OCI-LY1 (cell line): ENCODE measurements around the gene OPHN1.
"Not testable (repeated sequence)": the region's sequence is repeated elsewhere in the genome, so short reads cannot be mapped to it uniquely, and the experiment has no call there.

Source experiments
- H2AFZ ChIP-seq: fragments of 200-600 bp; sonication (generic), shearing (Covaris generic); 2 replicates; pipeline ENCODE4 v1.6.0; 2014; ENCODE audit warnings: antibody characterized with exemption, mild to moderate bottlenecking, low read length
- H3F3A ChIP-seq: fragments of 200-600 bp; sonication (generic), shearing (Covaris generic); 2 replicates; pipeline ENCODE4 v1.6.0; 2014; ENCODE audit warnings: mild to moderate bottlenecking, antibody characterized with exemption, low read length, moderate library complexity; ENCODE audit not compliant: insufficient read depth
- H3K27ac ChIP-seq: fragments of 200-600 bp; sonication (generic); 2 replicates; pipeline ENCODE4 v1.5.1; 2014; ENCODE audit warnings: low read length, mixed run types, mild to moderate bottlenecking, low read depth; ENCODE audit not compliant: poor library complexity, severe bottlenecking
- H3K27me3 ChIP-seq: fragments of 200-600 bp; sonication (generic); 2 replicates; pipeline ENCODE4 v1.6.0; 2014; ENCODE audit warnings: antibody characterized with exemption, mild to moderate bottlenecking, low read length, moderate library complexity; ENCODE audit not compliant: insufficient read depth
- H3K36me3 ChIP-seq: fragments of 200-600 bp; sonication (generic); 2 replicates; pipeline ENCODE4 v1.6.1; 2014; ENCODE audit warnings: mild to moderate bottlenecking, antibody characterized with exemption, low read length, moderate library complexity, mixed read lengths; ENCODE audit not compliant: insufficient read depth
- H3K4me1 ChIP-seq: fragments of 200-600 bp; sonication (generic); 2 replicates; pipeline ENCODE4 v1.5.1; 2014; ENCODE audit warnings: mild to moderate bottlenecking, low read length, moderate library complexity; ENCODE audit not compliant: insufficient read depth, severe bottlenecking
- H3K4me2 ChIP-seq: fragments of 200-600 bp; sonication (generic), shearing (Covaris generic); 2 replicates; pipeline ENCODE4 v1.6.1; 2014; ENCODE audit warnings: low read length
- H3K4me3 ChIP-seq: fragments of 200-600 bp; sonication (generic); 2 replicates; pipeline ENCODE4 v1.5.1; 2014; ENCODE audit warnings: low read length, low read depth, mild to moderate bottlenecking, mixed read lengths; ENCODE audit not compliant: poor library complexity, severe bottlenecking
- H3K79me2 ChIP-seq: fragments of 200-600 bp; shearing (Covaris generic); 2 replicates; pipeline ENCODE4 v1.6.1; 2016; ENCODE audit warnings: mixed run types, low read length, mixed read lengths; ENCODE audit not compliant: insufficient read depth
- H3K9ac ChIP-seq: fragments of 200-600 bp; sonication (generic), shearing (Covaris generic); 2 replicates; pipeline ENCODE4 v1.6.1; 2014; ENCODE audit warnings: mild to moderate bottlenecking, low read length, mixed read lengths
- H3K9me2 ChIP-seq: fragments of 200-600 bp; sonication (generic), shearing (Covaris generic); 2 replicates; pipeline ENCODE4 v1.6.1; 2014; ENCODE audit warnings: low read depth, mild to moderate bottlenecking, low read length, mixed read lengths
- H3K9me3 ChIP-seq: fragments of 200-600 bp; shearing (Covaris generic); 2 replicates; pipeline ENCODE4 v1.6.1; 2014; ENCODE audit warnings: low read length, mixed read lengths
- H4K20me1 ChIP-seq: fragments of 200-600 bp; sonication (generic), shearing (Covaris generic); 2 replicates; pipeline ENCODE4 v1.6.0; 2016; ENCODE audit warnings: mild to moderate bottlenecking, low read length; ENCODE audit not compliant: insufficient read depth
- CTCF ChIP-seq: fragments of 200-600 bp; sonication (generic), shearing (Covaris generic); IDR thresholded peaks from 2 replicates; pipeline ENCODE4 v1.5.1; 2017; ENCODE audit warnings: mild to moderate bottlenecking, antibody characterized with exemption, low read length, moderate library complexity, mixed read lengths
- EZH2 ChIP-seq: fragments of 200-600 bp; sonication (generic), shearing (Covaris generic); IDR thresholded peaks from 2 replicates; pipeline ENCODE4 v1.8.0; 2017; ENCODE audit warnings: borderline replicate concordance, mixed run types, mild to moderate bottlenecking, antibody characterized with exemption, low read length, moderate library complexity, mixed read lengths

Gene OPHN1

GRCh38 chrX:68343551-68343950, 89.7 kb downstream of the OPHN1 start:
- H3K79me2 ChIP-seq, result no peaks in the 10 kb centered on the region
- no peak overlapping the region for H3K4me3 ChIP-seq
- H3F3A ChIP-seq, result no peaks in the 10 kb centered on the region
- H3K27ac ChIP-seq, result no peak overlapping the region
- H3K4me2 ChIP-seq, result no peak overlapping the region
- H3K9me2 ChIP-seq, result no peaks in the 10 kb centered on the region
- no peaks in the 10 kb centered on the region for H4K20me1 ChIP-seq
- no peaks in the 10 kb centered on the region for H3K36me3 ChIP-seq
- TF ChIP-seq CTCF (no peak), EZH2 (no peak)
- no peak overlapping the region for H2AFZ ChIP-seq
- H3K4me1 ChIP-seq, result no peaks in the 10 kb centered on the region
- H3K27me3 ChIP-seq, result no peaks in the 10 kb centered on the region
- no peaks in the 10 kb centered on the region for H3K9me3 ChIP-seq
- H3K9ac ChIP-seq, result no peak overlapping the region

- H3K4me3 ChIP-seq, result no peak overlapping the region
- no peaks in the 10 kb centered on the region for H3K79me2 ChIP-seq
- no peaks in the 10 kb centered on the region for H3K4me1 ChIP-seq
- no peaks in the 10 kb centered on the region for H3K27me3 ChIP-seq
- TF ChIP-seq CTCF, result no peak
- no peak for TF ChIP-seq EZH2
- no peak overlapping the region for H3K9ac ChIP-seq
- no peaks in the 10 kb centered on the region for H3K9me3 ChIP-seq
- H2AFZ ChIP-seq, result no peak overlapping the region
- no peak overlapping the region for H3K27ac ChIP-seq
- H3K36me3 ChIP-seq, result no peaks in the 10 kb centered on the region
- no peaks in the 10 kb centered on the region for H3F3A ChIP-seq
- H3K9me2 ChIP-seq, result no peaks in the 10 kb centered on the region
- no peak overlapping the region for H3K4me2 ChIP-seq
- H4K20me1 ChIP-seq, result no peaks in the 10 kb centered on the region
These were observed 101.0 kb downstream of the OPHN1 start for GRCh38 chrX:68332201-68332731.

- H3K4me2 ChIP-seq, H3K36me3 ChIP-seq, H3K27ac ChIP-seq, H4K20me1 ChIP-seq, H3F3A ChIP-seq, H3K9me3 ChIP-seq, H3K4me1 ChIP-seq, H2AFZ ChIP-seq, H3K79me2 ChIP-seq, H3K27me3 ChIP-seq, H3K9me2 ChIP-seq, H3K4me3 ChIP-seq, H3K9ac ChIP-seq: not testable (repeated sequence)
These were observed 106.5 kb downstream of the OPHN1 start for GRCh38 chrX:68326841-68327240.

- Histone ChIP-seq H3K4me3 (no peak overlapping the region), H3K79me2 (no peaks in the 10 kb centered on the region), H3K27ac (no peak overlapping the region), H3K4me1 (no peaks in the 10 kb centered on the region), H3K4me2 (no peak overlapping the region), H3K9ac (no peak overlapping the region), H2AFZ (no peak overlapping the region), H3K9me2 (no peaks in the 10 kb centered on the region), H3K9me3 (no peaks in the 10 kb centered on the region), H4K20me1 (no peaks in the 10 kb centered on the region), H3K27me3 (no peaks in the 10 kb centered on the region), H3K36me3 (no peaks in the 10 kb centered on the region), H3F3A (no peaks in the 10 kb centered on the region)
- no peak for TF ChIP-seq EZH2
- no peak for TF ChIP-seq CTCF
These were observed 125.5 kb downstream of the OPHN1 start for GRCh38 chrX:68307769-68308168.
